Caco-2 (cell line): ENCODE measurements around the gene MAN1C1. TPM values are rescaled to one million over a fixed set of nuclear protein-coding genes. Genes with fewer than 3 reads are reported as not detected.
"Not testable (repeated sequence)": the region's sequence is repeated elsewhere in the genome, so short reads cannot be mapped to it uniquely, and the experiment has no call there.

Experiments
- BruUV-seq: library from RNA; stranded (reverse); fragments of 400-500 nt; replicated peaks from 2 replicates; lab custom pipeline; 2021; lab: Mats Ljungman, UMichigan
- CTCF ChIA-PET: fragments of 300-600 bp; sonication (Branson Sonifier 250); formaldehyde crosslinking; loops from one replicate; lab custom pipeline; 2022; ENCODE audit warnings: antibody characterized with exemption; lab: Charles Lee
- POLR2A ChIA-PET: fragments of 300-600 bp; sonication (Branson Sonifier 250); formaldehyde crosslinking; loops from one replicate; lab custom pipeline; 2022; ENCODE audit warnings: antibody characterized with exemption; lab: Charles Lee
- DNase-seq, 2 experiments: peaks; one replicate each; pipeline versions ENCODE4 v3.0.0 to v3.0.0-alpha.2; 2020 to 2022
- H3K27me3 ChIP-seq: replicated peaks from 2 replicates; pipeline ENCODE4 v1.6.0; 2011; ENCODE audit warnings: low read length; ENCODE audit not compliant: control insufficient read depth, insufficient read depth
- H3K36me3 ChIP-seq: 2 replicates; pipeline ENCODE4 v1.5.1; 2011; ENCODE audit warnings: low read length; ENCODE audit not compliant: control insufficient read depth, insufficient read depth
- H3K4me1 ChIP-seq: fragments of 250-450 bp; sonication (Bioruptor Pico); 2 replicates; pipeline ENCODE4 v1.5.1; 2020; ENCODE audit warnings: mild to moderate bottlenecking
- H3K4me3 ChIP-seq: 2 replicates; pipeline ENCODE4 v1.5.1; 2011; ENCODE audit warnings: low read depth, mild to moderate bottlenecking, control low read depth, low read length
- H3K9me3 ChIP-seq: fragments of 250-450 bp; sonication (Bioruptor Pico); 2 replicates; pipeline ENCODE4 v1.5.1; 2020; ENCODE audit warnings: mild to moderate bottlenecking, moderate library complexity
- H3K27ac Mint-ChIP-seq: one replicate; pipeline ENCODE4 v1.8.0; 2022; ENCODE audit warnings: mixed read lengths; ENCODE audit not compliant: unreplicated experiment
- H3K27me3 Mint-ChIP-seq: one replicate; pipeline ENCODE4 v1.8.0; 2022; ENCODE audit warnings: mixed read lengths; ENCODE audit not compliant: insufficient read depth, unreplicated experiment
- H3K36me3 Mint-ChIP-seq: one replicate; pipeline ENCODE4 v1.8.0; 2022; ENCODE audit warnings: mild to moderate bottlenecking, mixed read lengths; ENCODE audit not compliant: insufficient read depth, unreplicated experiment
- H3K4me1 Mint-ChIP-seq: one replicate; pipeline ENCODE4 v1.8.0; 2022; ENCODE audit warnings: low read depth, mixed read lengths; ENCODE audit not compliant: unreplicated experiment
- H3K4me3 Mint-ChIP-seq: one replicate; pipeline ENCODE4 v1.8.0; 2022; ENCODE audit warnings: mild to moderate bottlenecking, moderate library complexity, mixed read lengths; ENCODE audit not compliant: unreplicated experiment
- H3K9me3 Mint-ChIP-seq: one replicate; pipeline ENCODE4 v1.8.0; 2022; ENCODE audit warnings: mixed read lengths; ENCODE audit not compliant: unreplicated experiment
- intact Hi-C: fragments of 100-400 bp; cut with micrococcal nuclease; formaldehyde crosslinking; loops from one replicate; pipeline ENCODE4 v1.10.0; 2022; ENCODE audit not compliant: unreplicated experiment
- total RNA-seq: library from RNA; stranded (reverse); gene quantifications from 2 replicates; pipeline ENCODE4 v1.2.3, GENCODE V29; 2022
- TF ChIP-seq, protein P1 (sequence below), 2 experiments: fragments of 200-600 bp in 1 of 2; IDR thresholded peaks; 1 replicate in 1 of 2; 2 replicates in 1 of 2; pipeline versions ENCODE4 v1.5.1 to v1.8.0; 2011 to 2022; ENCODE audit warnings: antibody characterized with exemption in 1 of 2, control low read depth in 1 of 2, inconsistent platforms in 1 of 2, low read depth in 1 of 2, low read length in 1 of 2, mild to moderate bottlenecking in 1 of 2, moderate library complexity in 1 of 2; ENCODE audit not compliant: insufficient read depth in 1 of 2, severe bottlenecking in 1 of 2, unreplicated experiment in 1 of 2

MAN1C1 gene
- total RNA-seq, 1 experiment from 2014 or later = 2.7 TPM

DNA sequence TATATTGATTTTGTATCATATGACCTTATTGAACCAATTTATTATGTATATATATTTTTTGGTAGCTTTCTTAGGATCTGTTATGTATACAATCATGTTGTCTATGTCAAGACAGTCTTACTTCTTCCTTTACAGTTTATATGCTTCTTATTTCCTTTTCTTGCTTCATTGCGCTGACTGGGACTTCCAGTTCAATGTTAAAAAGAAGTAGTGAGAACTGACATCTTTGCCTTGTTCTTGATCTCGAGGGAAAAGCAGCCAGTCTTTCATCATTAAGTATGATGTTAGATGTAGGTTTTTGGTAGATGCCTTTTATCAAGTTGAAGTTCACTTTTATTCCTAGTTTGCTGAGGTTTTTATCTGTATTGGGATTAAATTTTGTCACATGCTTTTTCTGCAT lies 17.5 kb downstream of the MAN1C1 start:
- POLR2A ChIA-PET = no interaction called here
- H3K4me1 ChIP-seq = no peaks in the 10 kb centered on the region
- no peaks in the 10 kb centered on the region for H3K36me3 Mint-ChIP-seq
- peaks cover 6% of the 10 kb centered on the region; the same call in 1 of the 2 replicates for H3K9me3 ChIP-seq
- BruUV-seq = no TSS peak
- TF ChIP-seq, protein P1, sequence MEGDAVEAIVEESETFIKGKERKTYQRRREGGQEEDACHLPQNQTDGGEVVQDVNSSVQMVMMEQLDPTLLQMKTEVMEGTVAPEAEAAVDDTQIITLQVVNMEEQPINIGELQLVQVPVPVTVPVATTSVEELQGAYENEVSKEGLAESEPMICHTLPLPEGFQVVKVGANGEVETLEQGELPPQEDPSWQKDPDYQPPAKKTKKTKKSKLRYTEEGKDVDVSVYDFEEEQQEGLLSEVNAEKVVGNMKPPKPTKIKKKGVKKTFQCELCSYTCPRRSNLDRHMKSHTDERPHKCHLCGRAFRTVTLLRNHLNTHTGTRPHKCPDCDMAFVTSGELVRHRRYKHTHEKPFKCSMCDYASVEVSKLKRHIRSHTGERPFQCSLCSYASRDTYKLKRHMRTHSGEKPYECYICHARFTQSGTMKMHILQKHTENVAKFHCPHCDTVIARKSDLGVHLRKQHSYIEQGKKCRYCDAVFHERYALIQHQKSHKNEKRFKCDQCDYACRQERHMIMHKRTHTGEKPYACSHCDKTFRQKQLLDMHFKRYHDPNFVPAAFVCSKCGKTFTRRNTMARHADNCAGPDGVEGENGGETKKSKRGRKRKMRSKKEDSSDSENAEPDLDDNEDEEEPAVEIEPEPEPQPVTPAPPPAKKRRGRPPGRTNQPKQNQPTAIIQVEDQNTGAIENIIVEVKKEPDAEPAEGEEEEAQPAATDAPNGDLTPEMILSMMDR (IDR thresholded peaks at IDR 0.05; ENCODE audit: insufficient read depth in 1 of 2, low read depth in 1 of 2, low read length in 1 of 2, severe bottlenecking in 1 of 2, unreplicated experiment in 1 of 2) = no peak
- no peaks in the 10 kb centered on the region for H3K27me3 Mint-ChIP-seq
- no peaks in the 10 kb centered on the region for H3K4me1 Mint-ChIP-seq
- no peak overlapping the region for H3K4me3 ChIP-seq
- intact Hi-C loops = no loop called here
- no peaks in the 10 kb centered on the region for H3K27me3 ChIP-seq
- no peak for DNase-seq
- no peak overlapping the region for H3K4me3 Mint-ChIP-seq
- no peaks in the 10 kb centered on the region for H3K36me3 ChIP-seq
- CTCF ChIA-PET = no interaction called here
- H3K9me3 Mint-ChIP-seq = peaks cover 20% of the 10 kb centered on the region
- H3K27ac Mint-ChIP-seq = no peak overlapping the region

DNA sequence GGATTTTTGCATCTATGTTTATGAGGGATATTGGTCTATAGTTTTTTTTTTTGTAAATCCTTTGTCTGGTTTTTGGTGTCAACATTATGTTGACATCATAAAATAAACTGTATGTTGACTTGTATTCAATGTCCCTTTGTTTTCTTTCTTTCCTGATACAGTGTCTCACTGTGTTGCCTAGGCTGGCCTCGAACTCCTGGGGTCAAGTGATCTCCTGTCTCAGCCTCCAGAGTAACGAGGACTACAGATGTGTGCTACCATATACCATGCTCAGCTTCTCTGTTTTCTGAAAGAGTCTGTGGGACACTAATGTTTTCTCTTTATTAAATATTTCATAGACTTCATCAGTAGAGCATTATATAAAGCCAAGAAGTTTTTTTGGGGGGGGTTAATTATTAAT lies 18.3 kb downstream of the MAN1C1 start:
- no peaks in the 10 kb centered on the region for H3K36me3 Mint-ChIP-seq
- peaks cover 6% of the 10 kb centered on the region; the same call in 1 of the 2 replicates for H3K9me3 ChIP-seq
- BruUV-seq = no TSS peak
- ChIA-PET CTCF (no interaction called here), POLR2A (no interaction called here)
- no peaks in the 10 kb centered on the region for H3K4me1 ChIP-seq
- no peaks in the 10 kb centered on the region for H3K27me3 Mint-ChIP-seq
- DNase-seq = no peak
- peaks cover 25% of the 10 kb centered on the region for H3K9me3 Mint-ChIP-seq
- TF ChIP-seq, protein P1 (IDR thresholded peaks at IDR 0.05; ENCODE audit: insufficient read depth in 1 of 2, low read depth in 1 of 2, low read length in 1 of 2, severe bottlenecking in 1 of 2, unreplicated experiment in 1 of 2) = no peak
- no peak overlapping the region for H3K4me3 ChIP-seq
- no peak overlapping the region for H3K27ac Mint-ChIP-seq
- intact Hi-C loops = no loop called here
- H3K36me3 ChIP-seq = no peaks in the 10 kb centered on the region
- no peaks in the 10 kb centered on the region for H3K4me1 Mint-ChIP-seq
- no peak overlapping the region for H3K4me3 Mint-ChIP-seq
- no peaks in the 10 kb centered on the region for H3K27me3 ChIP-seq

DNA sequence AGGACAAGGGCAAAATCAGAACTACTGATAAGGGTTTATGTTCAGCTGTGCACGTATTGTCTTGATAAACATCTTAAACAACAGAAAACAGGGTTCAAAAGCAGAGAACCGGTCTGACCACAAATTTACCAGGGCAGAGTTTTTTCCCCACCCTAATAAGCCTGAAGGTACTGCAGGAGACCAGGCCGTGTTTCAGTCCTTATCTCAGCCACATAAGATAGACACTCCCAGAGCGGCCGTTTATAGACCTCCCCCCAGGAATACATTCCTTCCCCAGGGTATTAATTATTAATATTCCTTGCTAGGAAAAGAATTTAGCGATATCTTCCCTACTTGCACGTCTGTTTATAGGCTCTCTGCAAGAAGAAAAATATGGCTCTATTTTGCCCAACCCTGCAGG lies 19.6 kb downstream of the MAN1C1 start:
- H3K36me3 Mint-ChIP-seq, H3K27me3 Mint-ChIP-seq, intact Hi-C loops, H3K27ac Mint-ChIP-seq, H3K4me1 ChIP-seq, H3K4me1 Mint-ChIP-seq, H3K36me3 ChIP-seq, H3K4me3 Mint-ChIP-seq, H3K4me3 ChIP-seq, H3K9me3 ChIP-seq, H3K27me3 ChIP-seq, BruUV-seq, POLR2A ChIA-PET, CTCF ChIA-PET: not testable (repeated sequence)
- peak in 1 of 2 experiments; percentile 14 for DNase-seq
- peaks cover 25% of the 10 kb centered on the region for H3K9me3 Mint-ChIP-seq
